Ovary (tissue), 9 donors: ENCODE results near the gene ATP5ME. TPM values are rescaled to one million over a fixed set of nuclear protein-coding genes. Genes with fewer than 3 reads are reported as not detected.
A peak's percentile ranks its signal among the peaks of the same experiment; 100 is the strongest.

Source experiments
- DNase-seq, 5 donors: peaks; one replicate each; pipeline ENCODE4 v3.0.0-alpha.2; 2019 to 2020
- H3K27ac ChIP-seq, 2 donors: fragments of 200-600 bp; one replicate each; pipeline versions ENCODE4 v1.5.1 to v1.8.0; 2019 to 2022
- H3K27me3 ChIP-seq: fragments of 200-600 bp; one replicate; pipeline ENCODE4 v1.8.0; 2022
- H3K36me3 ChIP-seq: fragments of 200-600 bp; sonication (generic); one replicate; pipeline ENCODE4 v1.5.1; 2019
- H3K4me1 ChIP-seq: one replicate; pipeline ENCODE4 v1.8.1; 2013; ENCODE audit warnings: mild to moderate bottlenecking, moderate library complexity; ENCODE audit not compliant: insufficient read depth
- H3K4me3 ChIP-seq: fragments of 200-600 bp; sonication (generic); one replicate; pipeline ENCODE4 v1.5.1; 2017
- H3K9me3 ChIP-seq, 2 donors: fragments of 200-600 bp in 1 of 2; sonication (generic) in 1 of 2; one replicate each; pipeline versions ENCODE4 v1.5.1 to v1.8.1; 2013 to 2019; ENCODE audit warnings: mild to moderate bottlenecking in 1 of 2, moderate library complexity in 1 of 2
- CTCF ChIP-seq, 3 donors: fragments of 450-650 bp in 2 of 3; fragments of 200-600 bp in 1 of 3; IDR thresholded peaks; one replicate each; pipeline versions ENCODE4 v1.5.1 to v1.8.0; 2016 to 2022; ENCODE audit warnings: antibody characterized with exemption in 3 of 3, mild to moderate bottlenecking in 1 of 3
- EP300 ChIP-seq: sonication (generic); formaldehyde crosslinking; IDR thresholded peaks from one replicate; pipeline ENCODE4 v1.6.1; 2017; ENCODE audit warnings: antibody characterized with exemption
- POLR2A ChIP-seq: fragments of 450-650 bp; IDR thresholded peaks from one replicate; pipeline ENCODE4 v1.6.1; 2017; ENCODE audit warnings: antibody characterized with exemption, mild to moderate bottlenecking, moderate library complexity
- WGBS, 3 donors: extraction: QIAGEN DNeasy Blood & Tissue Kit in 1 of 3; methylation state at CpG; one replicate each; pipeline versions ENCODE4 v1.1.5 to v1.1.7; 2013 to 2017; 5-methylcytosine and 5-hydroxymethylcytosine counted together
- intact Hi-C, 4 donors: fragments of 100-400 bp; cut with DNase I; formaldehyde crosslinking; loops; one replicate each; pipeline versions ENCODE4 v1.11.0 to v1.15.1; 2022 to 2023
- polyA plus RNA-seq, 2 donors: library from polyadenylated mRNA; stranded (reverse); fragments of 200-250 nt in 1 of 2; fragments of 350-450 nt in 1 of 2; fragmentation: Illumina TruSeq in 1 of 2; extraction: RNeasy Lipid Tissue Mini Kit (QIAGEN cat#74804) in 1 of 2; gene quantifications; one replicate each; pipeline ENCODE4 v1.2.3, GENCODE V29; 2013 to 2014
- total RNA-seq, 7 donors: library from RNA; depleted of rRNA in 2 of 7; stranded (reverse); fragments of >200 nt in 2 of 7; fragmentation: NEBNext Ultra II Directional in 3 of 7; extraction: Animal tissue kit (Norgen Biotek cat#: 25700) in 3 of 7; gene quantifications; one replicate each; pipeline versions ENCODE4 v1.1.0 to v1.2.4, GENCODE V29; 2016 to 2023
- donor health status: DM: no; HTN: no; CAD: no; lungs with moderate emphysema.
- donor health status: DM: no; HTN: no; CAD: no.
- donor health status: Bipolar disorder and iron deficiency.
- donor health status: DM: yes; HTN: yes; CAD: no.
- donor health status: DM: no; HTN: no; CAD: no.
- donor health status: DM: yes; HTN: yes; CAD: no.

ATP5ME gene
- total and polyA plus RNA-seq, 9 donors: 180 to 359 (median 207) TPM

- peak in 3 of 5 donors; percentile 17 to 26 (median 17) for DNase-seq
Observed at GRCh38 chr4:661881-662761, 12.0 kb downstream of the ATP5ME start.

GRCh38 chr4:661231-661630, 12.8 kb downstream of the ATP5ME start:
- intact Hi-C loops: no loop called here
- no peaks in the 10 kb centered on the region for H3K36me3 ChIP-seq
- 87 to 95% (median 89%) methylated on average over 3 of the region's 3 CpGs for WGBS, 3 donors
- no peak overlapping the region for H3K4me3 ChIP-seq
- no peak overlapping the region for H3K27ac ChIP-seq
- TF ChIP-seq POLR2A: no peak
- peaks cover 7% of the 10 kb centered on the region for H3K4me1 ChIP-seq
- no peaks in the 10 kb centered on the region for H3K27me3 ChIP-seq
- H3K9me3 ChIP-seq: no peaks in the 10 kb centered on the region
- DNase-seq: peak in 2 of 5 donors; percentile 1

More at GRCh38 chr4:661881-662761, 12.0 kb downstream of the ATP5ME start:
- H3K4me3 ChIP-seq: no peak overlapping the region
- 96% methylated on average over 42 of the region's 42 CpGs for WGBS, 3 donors
- peaks cover 7% of the 10 kb centered on the region for H3K4me1 ChIP-seq
- no peaks in the 10 kb centered on the region for H3K9me3 ChIP-seq
- no peak overlapping the region for H3K27ac ChIP-seq
- no peaks in the 10 kb centered on the region for H3K27me3 ChIP-seq
- intact Hi-C loops: no loop called here
- no peaks in the 10 kb centered on the region for H3K36me3 ChIP-seq
- TF ChIP-seq EP300 (no peak), POLR2A (no peak), CTCF (IDR thresholded peaks at IDR 0.05) (no peak)

DNA sequence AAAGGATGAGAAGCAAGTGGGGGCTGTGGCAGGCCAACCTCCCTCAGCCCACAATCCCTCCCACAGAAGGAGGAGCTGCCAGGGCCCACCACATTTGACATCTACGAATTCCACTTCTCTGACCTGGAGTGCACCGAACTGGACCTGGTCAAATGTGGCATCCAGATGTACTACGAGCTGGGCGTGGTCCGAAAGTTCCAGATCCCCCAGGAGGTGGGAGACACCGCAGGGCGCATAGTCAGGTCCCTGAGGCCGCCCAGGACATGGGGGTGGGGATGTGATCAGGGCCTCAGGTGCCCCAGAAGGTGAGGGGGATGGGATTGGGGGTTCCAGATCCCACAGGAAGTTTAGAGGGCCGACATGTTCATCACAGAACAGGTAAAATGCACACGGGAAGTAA, 13.7 kb downstream of the ATP5ME start:
- TF ChIP-seq POLR2A (no peak), EP300 (no peak), CTCF (IDR thresholded peaks at IDR 0.05) (no peak)
- H3K36me3 ChIP-seq: no peaks in the 10 kb centered on the region
- peaks cover 7% of the 10 kb centered on the region for H3K4me1 ChIP-seq
- no peaks in the 10 kb centered on the region for H3K27me3 ChIP-seq
- DNase-seq: peak in 2 of 5 donors; percentile 16 to 25
- no peak overlapping the region for H3K4me3 ChIP-seq
- WGBS, 3 donors: 88 to 94% (median 90%) methylated on average over 10 of the region's 10 CpGs
- intact Hi-C loops: no loop called here
- H3K9me3 ChIP-seq: no peaks in the 10 kb centered on the region
- H3K27ac ChIP-seq: no peak overlapping the region

DNA sequence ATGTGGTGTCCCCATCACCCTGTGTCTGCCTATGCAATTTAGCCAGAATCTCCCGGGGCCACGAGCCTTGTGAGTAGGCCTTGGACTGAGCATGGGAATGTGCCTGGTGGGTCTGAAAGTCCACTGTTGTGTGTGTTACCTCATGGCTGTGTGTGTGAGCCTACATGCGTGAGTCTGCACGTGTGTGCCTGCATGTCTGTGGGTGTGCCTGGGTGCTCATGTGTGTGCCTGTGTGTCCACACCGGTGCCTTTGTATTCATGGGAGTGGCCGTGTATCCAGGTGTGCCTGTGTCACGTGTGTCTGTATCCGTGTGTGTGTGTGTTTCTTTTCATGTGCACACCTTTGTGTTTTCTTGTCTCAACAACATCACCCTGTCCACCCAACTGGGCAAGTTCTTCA, 14.2 kb downstream of the ATP5ME start:
- H3K36me3 ChIP-seq: no peaks in the 10 kb centered on the region
- H3K27ac ChIP-seq: no peak overlapping the region
- WGBS, 3 donors: 85 to 92% (median 89%) methylated on average over 8 of the region's 8 CpGs
- TF ChIP-seq CTCF (IDR thresholded peaks at IDR 0.05): no peak
- no peak for TF ChIP-seq POLR2A
- TF ChIP-seq EP300: no peak
- peaks cover 7% of the 10 kb centered on the region for H3K4me1 ChIP-seq
- peak in 1 of 5 donors; percentile 5 for DNase-seq
- H3K4me3 ChIP-seq: no peak overlapping the region
- H3K27me3 ChIP-seq: no peaks in the 10 kb centered on the region
- no peaks in the 10 kb centered on the region for H3K9me3 ChIP-seq
- intact Hi-C loops: no loop called here
